Tibial nerve (tissue), 4 donors: ENCODE results near the gene LAGE3.

Source experiments
- CTCF ChIP-seq, 5 experiments: fragments of 200-600 bp in 3 of 5; fragments of 450-650 bp in 2 of 5; sonication (generic) in 3 of 5; IDR thresholded peaks; one replicate each; pipeline ENCODE4 v1.5.1; 2016 to 2019; ENCODE audit warnings: antibody characterized with exemption in 5 of 5, mild to moderate bottlenecking in 3 of 5, moderate library complexity in 2 of 5
- EP300 ChIP-seq, 2 donors: sonication (generic); formaldehyde crosslinking; IDR thresholded peaks; one replicate each; pipeline ENCODE4 v1.6.1; 2017; ENCODE audit warnings: antibody characterized with exemption in 2 of 2, mild to moderate bottlenecking in 1 of 2

- TF ChIP-seq EP300 (IDR thresholded peaks at IDR 0.05) (no peak), CTCF (IDR thresholded peaks at IDR 0.05) (no peak)
Observed at GRCh38 chrX:154488336-154489075, 9.4 kb upstream of the LAGE3 start.
